ENCODE results near the gene PCDH10.

Gene PCDH10

GRCh38 chr4:133156096-133156495 lies 7.0 kb downstream of the PCDH10 start:
- TF ChIP-seq CTCF (IDR thresholded peaks at IDR 0.05; ENCODE audit: low read depth, low read length, missing control alignments), result no peak
- DNase-seq (ENCODE audit: low read depth), result no peak
- H3K4me3 ChIP-seq (ENCODE audit: low read depth, low read length), result no peak overlapping the region

GRCh38 chr4:133156556-133156955 lies 7.5 kb downstream of the PCDH10 start:
- no peak for DNase-seq (ENCODE audit: low read depth)
- H3K4me3 ChIP-seq (ENCODE audit: low read depth, low read length), result no peak overlapping the region
- no peak for TF ChIP-seq CTCF (IDR thresholded peaks at IDR 0.05; ENCODE audit: low read depth, low read length, missing control alignments)

- DNase-seq (ENCODE audit: low read depth), result no peak
- no peak overlapping the region for H3K4me3 ChIP-seq (ENCODE audit: low read depth, low read length)
- no peak for TF ChIP-seq CTCF (IDR thresholded peaks at IDR 0.05; ENCODE audit: low read depth, low read length, missing control alignments)
Observed at GRCh38 chr4:133157460-133158160, 8.5 kb downstream of the PCDH10 start.

- no peak for TF ChIP-seq CTCF (IDR thresholded peaks at IDR 0.05; ENCODE audit: low read depth, low read length, missing control alignments)
Observed at GRCh38 chr4:133160853-133161252, 11.8 kb downstream of the PCDH10 start.

GRCh38 chr4:133161570-133162295 lies 12.6 kb downstream of the PCDH10 start:
- H3K4me3 ChIP-seq (ENCODE audit: low read depth, low read length), result no peak overlapping the region
- DNase-seq (ENCODE audit: low read depth), result no peak
- TF ChIP-seq CTCF (IDR thresholded peaks at IDR 0.05; ENCODE audit: low read depth, low read length, missing control alignments), result no peak

More at GRCh38 chr4:133160853-133161252, 11.8 kb downstream of the PCDH10 start:
- DNase-seq (ENCODE audit: low read depth), result no peak
- H3K4me3 ChIP-seq (ENCODE audit: low read depth, low read length), result no peak overlapping the region

- no peak overlapping the region for H3K4me3 ChIP-seq (ENCODE audit: low read depth, low read length)
- TF ChIP-seq CTCF (IDR thresholded peaks at IDR 0.05; ENCODE audit: low read depth, low read length, missing control alignments), result no peak
- DNase-seq (ENCODE audit: low read depth), result no peak
Observed at GRCh38 chr4:133162941-133163340, 13.8 kb downstream of the PCDH10 start.
